SK-N-SH treated with all-trans-retinoic acid at 6 μM for 48 hours (cell line): ENCODE results near the gene CNTNAP1.

ENCODE experiments used
- ARNTL ChIP-seq: fragments of 450-650 bp; formaldehyde crosslinking; IDR thresholded peaks from 2 replicates; pipeline ENCODE4 v1.5.0; 2020; ENCODE audit warnings: low read depth, mild to moderate bottlenecking, moderate library complexity, borderline replicate concordance
- OSR1 ChIP-seq: fragments of 250-450 bp; sonication (Bioruptor Pico); IDR thresholded peaks from 2 replicates; pipeline ENCODE4 v1.8.0; 2022; ENCODE audit warnings: moderate library complexity, mild to moderate bottlenecking, inconsistent platforms
- PATZ1 ChIP-seq: fragments of 250-450 bp; sonication (Bioruptor Pico); IDR thresholded peaks from 2 replicates; pipeline ENCODE4 v1.8.0; 2020; ENCODE audit warnings: mild to moderate bottlenecking, moderate library complexity, borderline replicate concordance
- RARB ChIP-seq: fragments of 250-450 bp; sonication (Bioruptor Pico); IDR thresholded peaks from 2 replicates; pipeline ENCODE4 v1.8.0; 2021; ENCODE audit warnings: mild to moderate bottlenecking, moderate library complexity
- ZFP3 ChIP-seq: fragments of 250-450 bp; sonication (Bioruptor Pico); IDR thresholded peaks from 2 replicates; pipeline ENCODE4 v1.5.0; 2020; ENCODE audit warnings: mild to moderate bottlenecking, moderate library complexity
- ZFP30 ChIP-seq: fragments of 450-650 bp; formaldehyde crosslinking; IDR thresholded peaks from 2 replicates; pipeline ENCODE4 v1.5.0; 2022; ENCODE audit warnings: mild to moderate bottlenecking, moderate library complexity
- ZNF565 ChIP-seq: fragments of 450-650 bp; formaldehyde crosslinking; conservative IDR thresholded peaks from 2 replicates; pipeline ENCODE4 v1.5.0; 2020; ENCODE audit warnings: low read depth, mild to moderate bottlenecking, moderate library complexity
- ZNF8 ChIP-seq: fragments of 450-650 bp; formaldehyde crosslinking; IDR thresholded peaks from 2 replicates; pipeline ENCODE4 v1.5.0; 2020; ENCODE audit warnings: mild to moderate bottlenecking, moderate library complexity

GRCh38 chr17:42744283-42744805 is 62.0 kb downstream of the CNTNAP1 start:
- TF ChIP-seq ARNTL (no peak), RARB (CRISPR knock-in tag) (no peak), ZNF565 (CRISPR knock-in tag) (no peak), ZFP30 (no peak), PATZ1 (CRISPR knock-in tag) (no peak), ZFP3 (no peak), ZNF8 (no peak), OSR1 (no peak)
